Stimulated activated CD4-positive, alpha-beta T cell treated with anti-CD3 and anti-CD28 coated beads, Interleukin-4, amount 100 ng/mL, for 48 hours (primary cell): ENCODE results near the gene VSTM4.

Experiments
- DNase-seq, 2 donors: peaks; one replicate each; pipeline ENCODE4 v3.0.0-alpha.2; 2020; ENCODE audit warnings: low read depth in 2 of 2

Gene VSTM4

GRCh38 chr10:49141541-49142332, 26.4 kb upstream of the VSTM4 start:
- DNase-seq = no peak

- DNase-seq = no peak
Measured at GRCh38 chr10:49140304-49141177, 25.2 kb upstream of the VSTM4 start.

- DNase-seq = no peak
Measured at GRCh38 chr10:49139846-49140195, 24.5 kb upstream of the VSTM4 start.

- DNase-seq = no peak
Measured at GRCh38 chr10:49139028-49139845, 23.9 kb upstream of the VSTM4 start.

- DNase-seq = no peak
Measured at GRCh38 chr10:49138361-49138891, 23.1 kb upstream of the VSTM4 start.

- DNase-seq = no peak
Measured at GRCh38 chr10:49136525-49136924, 21.2 kb upstream of the VSTM4 start.

GRCh38 chr10:49135575-49136313, 20.4 kb upstream of the VSTM4 start:
- DNase-seq = no peak

- DNase-seq = no peak
Measured at GRCh38 chr10:49134327-49134726, 19.0 kb upstream of the VSTM4 start.

GRCh38 chr10:49133706-49134248, 18.5 kb upstream of the VSTM4 start, which contains the start of gene FAM170B:
Gene FAM170B (minus strand): TSS chr10:49134021. CDS start chr10:49133918, 103 bp downstream.
- no peak for DNase-seq

GRCh38 chr10:49132362-49132737, 17.0 kb upstream of the VSTM4 start:
- DNase-seq = no peak

GRCh38 chr10:49131507-49132361, 16.4 kb upstream of the VSTM4 start:
- no peak for DNase-seq

- DNase-seq = no peak
Measured at GRCh38 chr10:49129376-49129775, 14.1 kb upstream of the VSTM4 start.

- DNase-seq = no peak
Measured at GRCh38 chr10:49128854-49129253, 13.5 kb upstream of the VSTM4 start.

GRCh38 chr10:49123981-49124950, 8.9 kb upstream of the VSTM4 start:
- no peak for DNase-seq

- no peak for DNase-seq
Measured at GRCh38 chr10:49120911-49121310, 5.6 kb upstream of the VSTM4 start.

GRCh38 chr10:49119746-49120145, 4.4 kb upstream of the VSTM4 start:
- DNase-seq = no peak

GRCh38 chr10:49118430-49119074, 3.2 kb upstream of the VSTM4 start:
- DNase-seq = no peak
